ENCODE measurements around the gene PLAAT4. TPM values are rescaled to one million over a fixed set of nuclear protein-coding genes. Genes with fewer than 3 reads are reported as not detected.

PLAAT4 gene
- total and polyA plus RNA-seq, 9 donors: 35.8 to 71.6 (median 62.5) TPM

- intact Hi-C loops (cut with DNase I): no loop called here
- Histone ChIP-seq H3K27me3 (no peaks in the 10 kb centered on the region), H3K4me1 (ENCODE audit: insufficient read depth) (peaks cover 4% of the 10 kb centered on the region), H3K36me3 (no peaks in the 10 kb centered on the region), H3K9me3 (no peaks in the 10 kb centered on the region), H3K4me3 (no peak overlapping the region), H3K27ac (peak overlapping the region in 1 of 2 donors; percentile 34)
- TF ChIP-seq POLR2A (IDR thresholded peaks at IDR 0.05): no peak
- TF ChIP-seq EP300 (IDR thresholded peaks at IDR 0.05): no peak
- TF ChIP-seq CTCF (IDR thresholded peaks at IDR 0.05): no peak
- no peak for DNase-seq
- 77 to 88% (median 85%) methylated on average over 11 of the region's 11 CpGs for WGBS, 3 donors
These were observed 25.4 kb upstream of the PLAAT4 start for GRCh38 chr11:63511048-63511748.

GRCh38 chr11:63512816-63513215, 23.8 kb upstream of the PLAAT4 start:
- Histone ChIP-seq H3K4me1 (ENCODE audit: insufficient read depth) (peaks cover 4% of the 10 kb centered on the region), H3K4me3 (no peak overlapping the region), H3K27me3 (no peaks in the 10 kb centered on the region), H3K27ac (no peak overlapping the region), H3K9me3 (no peaks in the 10 kb centered on the region), H3K36me3 (no peaks in the 10 kb centered on the region)
- DNase-seq: no peak
- 86 to 95% (median 92%) methylated on average over 7 of the region's 7 CpGs for WGBS, 3 donors
- no peak for TF ChIP-seq POLR2A (IDR thresholded peaks at IDR 0.05)
- intact Hi-C loops (cut with DNase I): no loop called here

- Histone ChIP-seq H3K36me3 (no peaks in the 10 kb centered on the region), H3K4me3 (no peak overlapping the region), H3K27ac (no peak overlapping the region), H3K4me1 (ENCODE audit: insufficient read depth) (no peaks in the 10 kb centered on the region), H3K27me3 (no peaks in the 10 kb centered on the region), H3K9me3 (no peaks in the 10 kb centered on the region)
- intact Hi-C loops (cut with DNase I): no loop called here
- 91 to 99% (median 97%) methylated on average over 6 of the region's 6 CpGs for WGBS, 3 donors
- no peak for DNase-seq
- no peak for TF ChIP-seq POLR2A (IDR thresholded peaks at IDR 0.05)
- TF ChIP-seq EP300 (IDR thresholded peaks at IDR 0.05): no peak
- no peak for TF ChIP-seq CTCF (IDR thresholded peaks at IDR 0.05)
These were observed 20.5 kb upstream of the PLAAT4 start for GRCh38 chr11:63516109-63516508.

- H3K27ac ChIP-seq: no peak overlapping the region
- intact Hi-C loops (cut with DNase I): no loop called here
- no peaks in the 10 kb centered on the region for H3K4me1 ChIP-seq (ENCODE audit: insufficient read depth)
- no peaks in the 10 kb centered on the region for H3K36me3 ChIP-seq
- H3K4me3 ChIP-seq: no peak overlapping the region
- H3K9me3 ChIP-seq: no peaks in the 10 kb centered on the region
- no peaks in the 10 kb centered on the region for H3K27me3 ChIP-seq
- WGBS, 3 donors: 96 to 97% (median 96%) methylated on average over 5 of the region's 5 CpGs
- DNase-seq: no peak
- TF ChIP-seq CTCF (IDR thresholded peaks at IDR 0.05): no peak
- TF ChIP-seq POLR2A (IDR thresholded peaks at IDR 0.05): no peak
- TF ChIP-seq EP300 (IDR thresholded peaks at IDR 0.05): no peak
These were observed 19.5 kb upstream of the PLAAT4 start for GRCh38 chr11:63517156-63517555.

GRCh38 chr11:63518548-63518947, 18.1 kb upstream of the PLAAT4 start:
- H3K9me3 ChIP-seq: no peaks in the 10 kb centered on the region
- H3K27ac ChIP-seq: no peak overlapping the region
- no peaks in the 10 kb centered on the region for H3K27me3 ChIP-seq
- 0 to 11% (median 0%) methylated on average over 1 of the region's 1 CpG for whole genome bisulfite sequencing, 3 donors
- intact Hi-C loops (cut with DNase I): no loop called here
- no peak for TF ChIP-seq CTCF (IDR thresholded peaks at IDR 0.05)
- TF ChIP-seq EP300 (IDR thresholded peaks at IDR 0.05): no peak
- DNase-seq: no peak
- no peaks in the 10 kb centered on the region for H3K4me1 ChIP-seq (ENCODE audit: insufficient read depth)
- H3K36me3 ChIP-seq: no peaks in the 10 kb centered on the region
- H3K4me3 ChIP-seq: no peak overlapping the region

All from ovary (tissue), 9 donors.